ENCODE data around the gene GMPS.

DNA sequence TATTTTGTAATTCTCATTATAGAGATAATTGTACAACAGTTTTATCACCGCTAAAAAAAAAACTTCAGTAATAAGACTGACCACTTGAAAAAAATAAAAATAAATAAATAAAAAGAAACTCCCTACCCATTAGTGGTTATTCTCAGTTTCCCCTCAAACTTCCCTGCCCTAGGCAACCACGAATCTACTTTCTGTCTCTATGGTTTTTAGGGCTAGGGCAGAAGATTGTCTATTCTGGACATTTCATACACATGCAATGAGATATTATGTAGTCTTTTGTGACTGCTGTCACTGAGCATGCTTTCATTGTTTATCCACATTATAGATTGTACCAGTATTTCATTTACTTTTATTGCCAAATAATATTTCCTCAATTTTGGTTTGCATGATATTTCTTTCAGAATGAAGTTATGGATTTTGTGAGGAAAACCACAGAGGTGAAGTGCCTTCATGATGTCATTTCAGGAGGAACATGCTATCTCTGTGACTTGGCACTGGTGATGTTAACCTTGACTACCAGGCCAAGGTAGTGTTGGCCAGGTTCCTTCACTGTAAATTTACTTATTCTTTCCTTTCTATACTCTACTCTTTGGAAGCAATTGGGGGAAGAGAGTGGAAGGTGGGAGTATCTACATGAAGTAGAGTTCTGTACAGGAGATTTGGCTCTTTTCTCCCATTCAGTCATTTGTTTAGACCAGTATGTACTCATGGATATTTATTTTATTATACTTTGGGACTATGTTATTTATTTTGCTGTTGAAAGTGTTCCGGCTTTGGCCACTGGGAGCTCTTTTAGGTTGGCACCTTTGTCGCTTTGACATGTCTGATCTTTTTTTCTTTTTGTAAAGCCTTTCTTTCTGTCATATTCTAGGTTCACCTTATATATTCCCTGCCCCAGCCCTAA lies 86.3 kb downstream of the GMPS start:
- TF ChIP-seq, protein P1, sequence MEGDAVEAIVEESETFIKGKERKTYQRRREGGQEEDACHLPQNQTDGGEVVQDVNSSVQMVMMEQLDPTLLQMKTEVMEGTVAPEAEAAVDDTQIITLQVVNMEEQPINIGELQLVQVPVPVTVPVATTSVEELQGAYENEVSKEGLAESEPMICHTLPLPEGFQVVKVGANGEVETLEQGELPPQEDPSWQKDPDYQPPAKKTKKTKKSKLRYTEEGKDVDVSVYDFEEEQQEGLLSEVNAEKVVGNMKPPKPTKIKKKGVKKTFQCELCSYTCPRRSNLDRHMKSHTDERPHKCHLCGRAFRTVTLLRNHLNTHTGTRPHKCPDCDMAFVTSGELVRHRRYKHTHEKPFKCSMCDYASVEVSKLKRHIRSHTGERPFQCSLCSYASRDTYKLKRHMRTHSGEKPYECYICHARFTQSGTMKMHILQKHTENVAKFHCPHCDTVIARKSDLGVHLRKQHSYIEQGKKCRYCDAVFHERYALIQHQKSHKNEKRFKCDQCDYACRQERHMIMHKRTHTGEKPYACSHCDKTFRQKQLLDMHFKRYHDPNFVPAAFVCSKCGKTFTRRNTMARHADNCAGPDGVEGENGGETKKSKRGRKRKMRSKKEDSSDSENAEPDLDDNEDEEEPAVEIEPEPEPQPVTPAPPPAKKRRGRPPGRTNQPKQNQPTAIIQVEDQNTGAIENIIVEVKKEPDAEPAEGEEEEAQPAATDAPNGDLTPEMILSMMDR (IDR thresholded peaks at IDR 0.05) = peak in 1 of 6 experiments; percentile 13
- TF ChIP-seq EP300 (IDR thresholded peaks at IDR 0.05) (no peak), POLR2AphosphoS5 (IDR thresholded peaks at IDR 0.05) (no peak), POLR2A (IDR thresholded peaks at IDR 0.05) (no peak)
